Measurements from ENCODE around the gene CDK3. TPM values are rescaled to one million over a fixed set of nuclear protein-coding genes. Genes with fewer than 3 reads are reported as not detected.

The CDK3 gene
- total RNA-seq, 1 experiment from 2014 or later: 11.7 TPM

DNA sequence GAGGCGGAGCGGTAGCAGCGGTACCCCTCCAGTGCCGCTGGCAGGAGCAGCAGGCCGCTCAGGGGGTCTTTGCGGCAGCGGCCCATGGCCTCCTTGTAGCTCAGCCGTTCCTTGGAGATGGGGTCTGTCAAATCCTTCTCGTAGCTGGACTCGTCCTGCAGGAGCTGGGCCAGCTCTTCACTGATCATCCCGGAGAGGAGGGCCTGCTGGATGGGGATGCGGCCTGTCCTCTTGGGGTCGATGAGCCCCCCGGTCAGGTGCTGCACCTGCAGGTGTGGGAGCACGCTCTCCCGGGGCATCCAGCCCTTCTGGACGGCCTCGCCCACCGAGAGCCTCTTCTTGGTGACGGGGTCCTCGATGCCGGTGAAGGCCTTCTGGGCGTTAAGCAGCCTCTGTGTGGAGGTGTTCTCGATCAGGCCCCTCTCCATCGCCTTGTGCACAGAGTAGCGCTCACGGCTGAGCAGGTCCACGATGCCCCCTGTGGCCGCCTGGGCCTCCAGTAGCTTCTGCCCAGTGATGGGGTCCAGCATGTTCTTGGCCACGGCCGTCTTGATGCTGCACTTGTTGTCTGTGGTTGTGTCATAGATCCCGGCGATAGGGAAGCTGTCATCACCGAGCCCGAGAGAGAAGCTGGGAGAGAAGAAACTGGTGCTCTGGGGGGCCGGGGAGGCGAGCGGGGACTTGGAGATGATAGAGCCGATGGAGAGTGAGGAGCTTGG is 6.6 kb downstream of the CDK3 start:
- H3K14ac ChIP-seq (ENCODE audit: insufficient read depth, low read length): no peak overlapping the region; the same call in 1 of the 2 replicates
- H3K4ac ChIP-seq (ENCODE audit: low read depth, low read length): no peak overlapping the region
- H3K4me2 ChIP-seq (ENCODE audit: insufficient read depth, insufficient read length, low read length): no peak overlapping the region
- no peak overlapping the region for H4K5ac ChIP-seq (ENCODE audit: insufficient read length, low read depth, low read length)
- Mint-ChIP-seq H3K36me3 (ENCODE audit: insufficient read depth in 1 of 3, low read depth in 3 of 3) (peaks cover 2 to 18% (median 9%) of the 10 kb centered on the region in 3 experiments; a peak in 6 of 7 replicates), H3K4me3 (no peak overlapping the region), H3K9me3 (peaks cover 0 to 2% of the 10 kb centered on the region in 2 experiments; a peak in 3 of 5 replicates), H3K4me1 (peaks cover 2 to 5% of the 10 kb centered on the region in 2 experiments), H3K27me3 (ENCODE audit: low read depth) (peaks cover 4% of the 10 kb centered on the region), H3K27ac (no peak overlapping the region; a peak in 2 of 7 replicates)
- H4K91ac ChIP-seq (ENCODE audit: insufficient read length, low read depth, low read length): no peak overlapping the region
- H3T11ph ChIP-seq (ENCODE audit: low read length): no peak overlapping the region
- no peaks in the 10 kb centered on the region for H3K79me2 ChIP-seq (ENCODE audit: insufficient read depth, low read length)
- peak overlapping the region; percentile 58 for H4K8ac ChIP-seq (replicated peaks; ENCODE audit: insufficient read length, low read depth, low read length)
- H4K20me1 ChIP-seq (ENCODE audit: control insufficient read depth, insufficient read depth, insufficient read length): peaks cover under 1% of the 10 kb centered on the region
- H3K27ac ChIP-seq (ENCODE audit: insufficient read length, low read depth, low read length): no peak overlapping the region
- no peak overlapping the region for H2BK5ac ChIP-seq (ENCODE audit: insufficient read length, low read length)
- no peak overlapping the region for H3K18ac ChIP-seq (ENCODE audit: insufficient read length, low read depth, low read length)
- no peaks in the 10 kb centered on the region for H3K27me3 ChIP-seq (ENCODE audit: insufficient read depth, low read length)
- no peaks in the 10 kb centered on the region for H3K9me3 ChIP-seq (ENCODE audit: control insufficient read depth, low read depth, low read length)
- no peaks in the 10 kb centered on the region for H3K4me1 ChIP-seq (ENCODE audit: insufficient read depth, low read length)
- no peak overlapping the region for H2BK15ac ChIP-seq (ENCODE audit: low read depth, low read length)
- no peak overlapping the region for H3K56ac ChIP-seq (ENCODE audit: insufficient read length, low read depth, low read length)
- H2BK20ac ChIP-seq (ENCODE audit: low read depth, low read length, poor library complexity, severe bottlenecking): no peak overlapping the region
- H3K23me2 ChIP-seq (ENCODE audit: insufficient read length, low read depth, low read length, poor library complexity, severe bottlenecking): no peaks in the 10 kb centered on the region
- no peak overlapping the region for H2BK120ac ChIP-seq (ENCODE audit: low read depth, low read length, poor library complexity, severe bottlenecking)
- H2AK5ac ChIP-seq (ENCODE audit: insufficient read length, low read length): no peak overlapping the region
- no peaks in the 10 kb centered on the region for H3K79me1 ChIP-seq (ENCODE audit: insufficient read depth, low read depth, low read length, poor library complexity, severe bottlenecking)
- TF ChIP-seq, protein P1, sequence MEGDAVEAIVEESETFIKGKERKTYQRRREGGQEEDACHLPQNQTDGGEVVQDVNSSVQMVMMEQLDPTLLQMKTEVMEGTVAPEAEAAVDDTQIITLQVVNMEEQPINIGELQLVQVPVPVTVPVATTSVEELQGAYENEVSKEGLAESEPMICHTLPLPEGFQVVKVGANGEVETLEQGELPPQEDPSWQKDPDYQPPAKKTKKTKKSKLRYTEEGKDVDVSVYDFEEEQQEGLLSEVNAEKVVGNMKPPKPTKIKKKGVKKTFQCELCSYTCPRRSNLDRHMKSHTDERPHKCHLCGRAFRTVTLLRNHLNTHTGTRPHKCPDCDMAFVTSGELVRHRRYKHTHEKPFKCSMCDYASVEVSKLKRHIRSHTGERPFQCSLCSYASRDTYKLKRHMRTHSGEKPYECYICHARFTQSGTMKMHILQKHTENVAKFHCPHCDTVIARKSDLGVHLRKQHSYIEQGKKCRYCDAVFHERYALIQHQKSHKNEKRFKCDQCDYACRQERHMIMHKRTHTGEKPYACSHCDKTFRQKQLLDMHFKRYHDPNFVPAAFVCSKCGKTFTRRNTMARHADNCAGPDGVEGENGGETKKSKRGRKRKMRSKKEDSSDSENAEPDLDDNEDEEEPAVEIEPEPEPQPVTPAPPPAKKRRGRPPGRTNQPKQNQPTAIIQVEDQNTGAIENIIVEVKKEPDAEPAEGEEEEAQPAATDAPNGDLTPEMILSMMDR (conservative IDR thresholded peaks at IDR 0.05): no peak
- whole genome bisulfite sequencing (ENCODE audit: extremely low coverage, insufficient read length, low lambda C conversion rate): no CpG with 5 or more reads among the region's 39 CpGs
- H3K9ac ChIP-seq (ENCODE audit: extremely low read depth, insufficient read length, low read length): no peak overlapping the region
- no peak overlapping the region for H3K23ac ChIP-seq (ENCODE audit: insufficient read length, low read depth, low read length)
- H2BK12ac ChIP-seq (ENCODE audit: insufficient read length, low read depth, low read length): no peak overlapping the region
- no peak overlapping the region for H2AFZ ChIP-seq (ENCODE audit: low read length)
- DNase-seq: no peak

Measured in H9 (cell line).